ENCODE results near the gene GRID1.
"Not testable (repeated sequence)": the region's sequence is repeated elsewhere in the genome, so short reads cannot be mapped to it uniquely, and the experiment has no call there.

The GRID1 gene

GRCh38 chr10:86082556-86082955 lies 284.0 kb downstream of the GRID1 start:
- no peak for DNase-seq (ENCODE audit: low read depth)

- no peak for DNase-seq (ENCODE audit: low read depth)
Measured at GRCh38 chr10:86079088-86079487, 287.5 kb downstream of the GRID1 start.

- DNase-seq (ENCODE audit: low read depth) = no peak
Measured at GRCh38 chr10:86078639-86079035, 288.0 kb downstream of the GRID1 start.

- no peak for DNase-seq (ENCODE audit: low read depth)
Measured at GRCh38 chr10:86077871-86078638, 288.5 kb downstream of the GRID1 start.

- no peak for DNase-seq (ENCODE audit: low read depth)
Measured at GRCh38 chr10:86077271-86077670, 289.3 kb downstream of the GRID1 start.

- DNase-seq (ENCODE audit: low read depth) = not testable (repeated sequence)
Measured at GRCh38 chr10:86076497-86076896, 290.1 kb downstream of the GRID1 start.

GRCh38 chr10:86075512-86075911 lies 291.1 kb downstream of the GRID1 start:
- DNase-seq (ENCODE audit: low read depth) = no peak

- DNase-seq (ENCODE audit: low read depth) = no peak
Measured at GRCh38 chr10:86074294-86074693, 292.3 kb downstream of the GRID1 start.

GRCh38 chr10:86073199-86073977 lies 293.2 kb downstream of the GRID1 start:
- no peak for DNase-seq (ENCODE audit: low read depth)

GRCh38 chr10:86072413-86072812 lies 294.2 kb downstream of the GRID1 start:
- no peak for DNase-seq (ENCODE audit: low read depth)

GRCh38 chr10:86071758-86072157 lies 294.8 kb downstream of the GRID1 start:
- DNase-seq (ENCODE audit: low read depth) = no peak

- no peak for DNase-seq (ENCODE audit: low read depth)
Measured at GRCh38 chr10:86071145-86071544, 295.4 kb downstream of the GRID1 start.

- DNase-seq (ENCODE audit: low read depth) = no peak
Measured at GRCh38 chr10:86070278-86070677, 296.3 kb downstream of the GRID1 start.

GRCh38 chr10:86068231-86069054 lies 298.2 kb downstream of the GRID1 start:
- no peak for DNase-seq (ENCODE audit: low read depth)

GRCh38 chr10:86067436-86068050 lies 299.1 kb downstream of the GRID1 start:
- no peak for DNase-seq (ENCODE audit: low read depth)

GRCh38 chr10:86066696-86067095 lies 299.9 kb downstream of the GRID1 start:
- DNase-seq (ENCODE audit: low read depth) = no peak

- DNase-seq (ENCODE audit: low read depth) = no peak
Measured at GRCh38 chr10:86065711-86066251, 300.8 kb downstream of the GRID1 start.

GRCh38 chr10:86064931-86065662 lies 301.5 kb downstream of the GRID1 start:
- DNase-seq (ENCODE audit: low read depth) = no peak

- DNase-seq (ENCODE audit: low read depth) = no peak
Measured at GRCh38 chr10:86064219-86064618, 302.4 kb downstream of the GRID1 start.

- DNase-seq (ENCODE audit: low read depth) = no peak
Measured at GRCh38 chr10:86063341-86063740, 303.3 kb downstream of the GRID1 start.

- no peak for DNase-seq (ENCODE audit: low read depth)
Measured at GRCh38 chr10:86062647-86063145, 303.9 kb downstream of the GRID1 start.

Measured in stimulated activated CD8-positive, alpha-beta memory T cell treated with anti-CD3 and anti-CD28 coated beads, Interleukin-4, amount 100 ng/mL, for 24 hours (primary cell).